ENCODE results near the gene NELFA.

Gene NELFA

GRCh38 chr4:1987296-1987695 lies 21.5 kb downstream of the NELFA start:
- CTCF ChIA-PET = no interaction called here
- TF ChIP-seq CTCF (IDR thresholded peaks at IDR 0.05; ENCODE audit: insufficient read depth, low read length, missing control alignments) = no peak
- H3K4me3 ChIP-seq (ENCODE audit: low read depth, low read length) = no peak overlapping the region
- POLR2A ChIA-PET = no interaction called here
- DNase-seq (ENCODE audit: low read depth, low spot score) = no peak

DNA sequence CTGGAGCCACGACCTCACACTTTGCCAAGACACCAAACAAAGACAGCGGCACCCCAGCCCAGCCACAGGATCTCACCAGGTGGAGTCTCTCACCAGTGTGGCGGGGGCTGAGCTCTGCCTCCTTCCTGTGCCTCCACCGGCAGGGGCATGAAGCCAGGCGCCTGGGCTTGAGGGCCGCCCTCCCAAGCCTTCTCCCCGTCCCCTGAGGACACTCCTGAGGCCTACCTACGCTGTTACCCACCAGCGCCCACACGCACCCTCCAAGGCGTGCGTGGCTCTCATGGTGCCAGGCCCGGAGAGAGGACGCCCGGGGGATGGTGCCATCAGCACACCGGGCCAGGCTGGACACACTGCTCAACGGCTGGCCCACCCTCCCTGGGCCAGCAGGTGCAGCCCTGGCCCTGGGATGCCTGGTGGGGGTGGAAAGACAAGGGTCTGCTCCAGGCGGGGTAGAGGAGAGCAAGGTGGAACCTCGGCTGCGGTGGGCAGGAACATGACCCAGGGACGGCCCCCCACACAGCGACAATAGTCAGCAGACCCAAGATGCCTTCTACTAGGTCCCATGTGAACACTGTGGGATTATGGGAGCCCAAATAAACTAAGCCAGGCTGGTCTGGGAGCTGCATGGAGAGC lies 22.1 kb downstream of the NELFA start:
- CTCF ChIA-PET = no interaction called here
- no peak overlapping the region for H3K4me3 ChIP-seq (ENCODE audit: low read depth, low read length)
- no peak for TF ChIP-seq CTCF (IDR thresholded peaks at IDR 0.05; ENCODE audit: insufficient read depth, low read length, missing control alignments)
- DNase-seq (ENCODE audit: low read depth, low spot score) = no peak
- POLR2A ChIA-PET = no interaction called here

- H3K4me3 ChIP-seq (ENCODE audit: low read depth, low read length) = no peak overlapping the region
- ChIA-PET POLR2A (no interaction called here), CTCF (no interaction called here)
- TF ChIP-seq CTCF (IDR thresholded peaks at IDR 0.05; ENCODE audit: insufficient read depth, low read length, missing control alignments) = no peak
- DNase-seq (ENCODE audit: low read depth, low spot score) = no peak
These were observed 22.8 kb downstream of the NELFA start for GRCh38 chr4:1985780-1986577.

- no peak for TF ChIP-seq CTCF (IDR thresholded peaks at IDR 0.05; ENCODE audit: insufficient read depth, low read length, missing control alignments)
- H3K4me3 ChIP-seq (ENCODE audit: low read depth, low read length) = no peak overlapping the region
- ChIA-PET CTCF (interaction anchor here (1.8 kb wide), 1 partner anchor 86 kb away, joined by 4 read pairs; no protein-coding TSS in a partner anchor), POLR2A (no interaction called here)
- no peak for DNase-seq (ENCODE audit: low read depth, low spot score)
These were observed 23.5 kb downstream of the NELFA start for GRCh38 chr4:1985294-1985693.

DNA sequence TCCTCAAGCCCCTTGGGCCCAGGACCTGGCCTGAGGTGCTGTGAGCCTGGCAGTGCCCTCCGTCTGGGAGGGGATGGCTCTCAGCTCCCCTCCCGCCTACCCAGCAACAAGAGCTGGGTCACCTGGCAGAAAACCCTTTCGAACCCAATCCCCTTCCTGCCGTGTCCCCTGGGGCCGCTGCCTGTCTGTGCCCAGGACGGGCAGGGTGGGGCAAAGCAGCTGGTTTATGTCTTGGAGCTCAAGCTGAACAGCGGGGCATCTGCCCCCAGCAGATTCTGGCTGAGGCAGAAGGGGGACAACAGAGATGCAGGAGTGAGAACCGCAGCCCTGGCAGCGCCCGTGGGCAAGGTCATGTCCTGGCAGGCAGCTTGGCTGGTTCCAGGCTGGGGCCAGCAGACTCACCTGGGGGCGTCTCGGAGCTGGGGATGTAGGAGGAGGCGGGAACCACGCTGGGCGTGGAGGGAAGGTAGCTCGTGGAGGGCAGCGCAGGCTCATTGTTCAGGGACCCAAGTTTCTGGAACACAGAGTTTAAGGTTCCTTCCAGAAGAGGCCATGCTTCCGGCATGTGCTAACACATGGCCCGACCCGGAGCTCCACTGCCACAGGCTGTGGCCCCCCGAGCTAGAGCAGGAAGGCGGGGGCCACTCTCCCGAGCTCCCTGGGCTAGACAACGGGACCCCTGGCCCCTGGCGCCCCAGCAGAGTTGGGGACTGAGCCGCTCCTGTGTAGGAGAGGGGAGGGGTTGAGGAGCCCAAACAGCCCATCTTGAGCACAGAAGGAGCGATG lies 24.2 kb downstream of the NELFA start:
- no peak for TF ChIP-seq CTCF (IDR thresholded peaks at IDR 0.05; ENCODE audit: insufficient read depth, low read length, missing control alignments)
- ChIA-PET POLR2A (no interaction called here), CTCF (interaction anchor here (1.8 kb wide), 1 partner anchor 85 kb away, joined by 4 read pairs; no protein-coding TSS in a partner anchor)
- no peak for DNase-seq (ENCODE audit: low read depth, low spot score)
- H3K4me3 ChIP-seq (ENCODE audit: low read depth, low read length) = no peak overlapping the region
